OCI-LY7 (cell line): Measurements from ENCODE around the gene ATG16L2.

ENCODE experiments used
- EZH2phosphoT487 ChIP-seq: fragments of 200-600 bp; sonication (generic); IDR thresholded peaks from 2 replicates; pipeline ENCODE4 v1.6.1; 2018; ENCODE audit warnings: low read depth, borderline replicate concordance, mild to moderate bottlenecking, mixed run types, antibody characterized with exemption, low read length, moderate library complexity, mixed read lengths
- TF ChIP-seq, protein P1 (sequence below): fragments of 200-600 bp; sonication (generic); conservative IDR thresholded peaks from 2 replicates; pipeline ENCODE4 v1.5.1; 2014; ENCODE audit warnings: mild to moderate bottlenecking, antibody characterized with exemption, low read length, moderate library complexity, mixed read lengths

DNA sequence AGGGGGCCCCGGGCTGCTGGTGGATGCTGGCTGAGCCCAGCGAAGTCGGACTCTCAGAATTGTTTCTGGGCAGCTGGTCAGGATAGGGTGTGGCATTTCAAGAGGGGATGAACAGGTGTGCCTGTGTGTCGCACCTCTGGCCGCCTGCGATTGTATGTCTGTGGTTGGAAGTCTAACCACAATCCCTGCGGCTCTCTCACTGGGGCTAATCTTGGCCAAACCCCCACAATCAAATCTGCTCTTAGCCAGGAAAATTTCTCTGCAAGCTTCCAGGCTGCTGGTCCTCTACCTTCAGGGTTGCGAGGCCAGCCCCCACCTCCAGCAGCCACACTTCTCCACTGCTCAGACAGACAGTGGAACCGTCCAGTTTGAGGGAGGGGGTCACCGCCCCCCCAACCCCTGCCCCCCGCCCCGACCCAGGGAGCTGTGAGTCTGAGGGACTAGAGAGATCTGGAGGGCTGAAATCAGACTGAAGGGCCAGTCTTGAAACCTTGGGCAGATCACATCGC lies 953 bp downstream of the ATG16L2 start:
- TF ChIP-seq, protein P1, sequence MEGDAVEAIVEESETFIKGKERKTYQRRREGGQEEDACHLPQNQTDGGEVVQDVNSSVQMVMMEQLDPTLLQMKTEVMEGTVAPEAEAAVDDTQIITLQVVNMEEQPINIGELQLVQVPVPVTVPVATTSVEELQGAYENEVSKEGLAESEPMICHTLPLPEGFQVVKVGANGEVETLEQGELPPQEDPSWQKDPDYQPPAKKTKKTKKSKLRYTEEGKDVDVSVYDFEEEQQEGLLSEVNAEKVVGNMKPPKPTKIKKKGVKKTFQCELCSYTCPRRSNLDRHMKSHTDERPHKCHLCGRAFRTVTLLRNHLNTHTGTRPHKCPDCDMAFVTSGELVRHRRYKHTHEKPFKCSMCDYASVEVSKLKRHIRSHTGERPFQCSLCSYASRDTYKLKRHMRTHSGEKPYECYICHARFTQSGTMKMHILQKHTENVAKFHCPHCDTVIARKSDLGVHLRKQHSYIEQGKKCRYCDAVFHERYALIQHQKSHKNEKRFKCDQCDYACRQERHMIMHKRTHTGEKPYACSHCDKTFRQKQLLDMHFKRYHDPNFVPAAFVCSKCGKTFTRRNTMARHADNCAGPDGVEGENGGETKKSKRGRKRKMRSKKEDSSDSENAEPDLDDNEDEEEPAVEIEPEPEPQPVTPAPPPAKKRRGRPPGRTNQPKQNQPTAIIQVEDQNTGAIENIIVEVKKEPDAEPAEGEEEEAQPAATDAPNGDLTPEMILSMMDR, result no peak
- TF ChIP-seq EZH2phosphoT487, result no peak
